Loucy (cell line): Measurements from ENCODE around the gene ZFP36L2.

ENCODE experiments used
- H2AFZ ChIP-seq: fragments of 200-600 bp; sonication (generic); 2 replicates; pipeline ENCODE4 v1.6.0; 2016; ENCODE audit warnings: antibody characterized with exemption, mild to moderate bottlenecking, low read length, moderate library complexity
- H3F3A ChIP-seq: fragments of 200-600 bp; 2 replicates; pipeline ENCODE4 v1.6.0; 2016; ENCODE audit warnings: antibody characterized with exemption, low read depth, mild to moderate bottlenecking
- H3K27me3 ChIP-seq: fragments of 200-600 bp; sonication (generic); 2 replicates; pipeline ENCODE4 v1.6.1; 2014; ENCODE audit warnings: low read length, mild to moderate bottlenecking; ENCODE audit not compliant: insufficient read depth, poor library complexity, severe bottlenecking
- H3K36me3 ChIP-seq: fragments of 200-600 bp; sonication (generic); 2 replicates; pipeline ENCODE4 v1.6.1; 2016; ENCODE audit warnings: low read length; ENCODE audit not compliant: insufficient read depth
- H3K4me1 ChIP-seq: fragments of 200-600 bp; sonication (generic); 2 replicates; pipeline ENCODE4 v1.5.1; 2014; ENCODE audit warnings: low read length, mild to moderate bottlenecking; ENCODE audit not compliant: insufficient read depth, poor library complexity, severe bottlenecking
- H3K4me2 ChIP-seq: fragments of 200-600 bp; sonication (generic); 2 replicates; pipeline ENCODE4 v1.6.0; 2014; ENCODE audit warnings: antibody characterized with exemption, low read length, low read depth, mild to moderate bottlenecking; ENCODE audit not compliant: poor library complexity, severe bottlenecking
- H3K4me3 ChIP-seq: fragments of 200-600 bp; sonication (generic); 2 replicates; pipeline ENCODE4 v1.5.1; 2014; ENCODE audit warnings: low read length, mild to moderate bottlenecking, mixed read lengths; ENCODE audit not compliant: poor library complexity, severe bottlenecking
- H3K79me2 ChIP-seq: fragments of 200-600 bp; sonication (generic); 2 replicates; pipeline ENCODE4 v1.6.1; 2014; ENCODE audit warnings: low read length; ENCODE audit not compliant: insufficient read depth
- H3K9ac ChIP-seq: fragments of 200-600 bp; sonication (generic); 2 replicates; pipeline ENCODE4 v1.6.0; 2014; ENCODE audit warnings: mild to moderate bottlenecking, low read depth, low read length, moderate library complexity; ENCODE audit not compliant: poor library complexity, severe bottlenecking
- H3K9me2 ChIP-seq: fragments of 200-600 bp; sonication (generic); replicated peaks from 2 replicates; pipeline ENCODE4 v1.6.1; 2016; ENCODE audit warnings: low read depth, low read length, mixed read lengths
- H3K9me3 ChIP-seq: fragments of 200-600 bp; sonication (generic); 2 replicates; pipeline ENCODE4 v1.6.1; 2014; ENCODE audit warnings: mild to moderate bottlenecking, antibody characterized with exemption, low read length, low read depth; ENCODE audit not compliant: insufficient read depth
- H4K20me1 ChIP-seq: fragments of 200-600 bp; sonication (generic); 2 replicates; pipeline ENCODE4 v1.6.0; 2014; ENCODE audit warnings: antibody characterized with exemption, low read length, mild to moderate bottlenecking; ENCODE audit not compliant: insufficient read depth, poor library complexity, severe bottlenecking
- CTCF ChIP-seq: fragments of 200-600 bp; sonication (generic); conservative IDR thresholded peaks from 2 replicates; pipeline ENCODE4 v1.5.1; 2014; ENCODE audit warnings: mild to moderate bottlenecking, antibody characterized with exemption, low read length
- EZH2phosphoT487 ChIP-seq: fragments of 200-600 bp; IDR thresholded peaks from 2 replicates; pipeline ENCODE4 v1.6.1; 2018; ENCODE audit warnings: antibody characterized with exemption, mild to moderate bottlenecking, moderate library complexity, borderline replicate concordance

The ZFP36L2 gene

GRCh38 chr2:43207553-43208300 is 18.7 kb downstream of the ZFP36L2 start:
- Histone ChIP-seq H3K79me2 (no peaks in the 10 kb centered on the region), H3K9ac (no peak overlapping the region), H3K27me3 (no peaks in the 10 kb centered on the region), H3K4me3 (no peak overlapping the region), H3K4me2 (no peak overlapping the region), H3K9me2 (no peaks in the 10 kb centered on the region), H2AFZ (no peak overlapping the region), H3F3A (no peaks in the 10 kb centered on the region), H3K9me3 (no peaks in the 10 kb centered on the region), H3K36me3 (no peaks in the 10 kb centered on the region), H3K4me1 (peaks cover 12% of the 10 kb centered on the region), H4K20me1 (no peaks in the 10 kb centered on the region)
- TF ChIP-seq CTCF (0 out of 2 replicates have a peak, but pooled peaks have one; percentile 20), EZH2phosphoT487 (no peak)

GRCh38 chr2:43206602-43207001 is 19.8 kb downstream of the ZFP36L2 start:
- Histone ChIP-seq H2AFZ (no peak overlapping the region), H4K20me1 (no peaks in the 10 kb centered on the region), H3K9me2 (no peaks in the 10 kb centered on the region), H3F3A (no peaks in the 10 kb centered on the region), H3K9me3 (no peaks in the 10 kb centered on the region), H3K27me3 (no peaks in the 10 kb centered on the region), H3K4me2 (no peak overlapping the region), H3K79me2 (no peaks in the 10 kb centered on the region), H3K4me1 (peaks cover 20% of the 10 kb centered on the region), H3K4me3 (no peak overlapping the region), H3K36me3 (no peaks in the 10 kb centered on the region), H3K9ac (no peak overlapping the region)
- no peak for TF ChIP-seq EZH2phosphoT487

GRCh38 chr2:43203373-43203772 is 23.0 kb downstream of the ZFP36L2 start:
- Histone ChIP-seq H3K9me2 (no peaks in the 10 kb centered on the region), H3K27me3 (no peaks in the 10 kb centered on the region), H3K79me2 (no peaks in the 10 kb centered on the region), H4K20me1 (no peaks in the 10 kb centered on the region), H3K4me2 (no peak overlapping the region), H3K36me3 (no peaks in the 10 kb centered on the region), H3K9ac (peak overlapping the region; percentile 49), H3F3A (no peaks in the 10 kb centered on the region), H2AFZ (no peak overlapping the region), H3K4me1 (peaks cover 45% of the 10 kb centered on the region), H3K4me3 (no peak overlapping the region), H3K9me3 (no peaks in the 10 kb centered on the region)
- TF ChIP-seq CTCF, result no peak

GRCh38 chr2:43202289-43202688 is 24.1 kb downstream of the ZFP36L2 start:
- no peaks in the 10 kb centered on the region for H3K36me3 ChIP-seq
- TF ChIP-seq EZH2phosphoT487 (no peak), CTCF (no peak)
- no peaks in the 10 kb centered on the region for H3F3A ChIP-seq
- H2AFZ ChIP-seq, result no peak overlapping the region
- no peak overlapping the region for H3K4me2 ChIP-seq
- no peaks in the 10 kb centered on the region for H3K9me3 ChIP-seq
- H3K9me2 ChIP-seq, result no peaks in the 10 kb centered on the region
- no peaks in the 10 kb centered on the region for H3K27me3 ChIP-seq
- no peaks in the 10 kb centered on the region for H4K20me1 ChIP-seq
- no peaks in the 10 kb centered on the region for H3K79me2 ChIP-seq
- no peak overlapping the region for H3K4me3 ChIP-seq
- peak overlapping the region; percentile 70 for H3K9ac ChIP-seq
- H3K4me1 ChIP-seq, result peaks cover 49% of the 10 kb centered on the region
